ENCODE data around the gene EPHB1.

The EPHB1 gene

GRCh38 chr3:134928392-134928791, 133.3 kb downstream of the EPHB1 start:
- no peak for TF ChIP-seq EZH2 (IDR thresholded peaks at IDR 0.05)
- TF ChIP-seq POLR2AphosphoS5 (IDR thresholded peaks at IDR 0.05; ENCODE audit: borderline replicate concordance, low read depth, low read length) = no peak
- no peak for TF ChIP-seq FOXP2 (optimal IDR thresholded peaks at IDR 0.05; ENCODE audit: control extremely low read depth, extremely low read length, insufficient read depth)
- H3K27ac ChIP-seq = no peak overlapping the region
- H3K4me3 ChIP-seq = no peak overlapping the region
- H3K9ac ChIP-seq (ENCODE audit: insufficient read length) = no peak overlapping the region
- no peaks in the 10 kb centered on the region for H3K9me3 ChIP-seq (ENCODE audit: low read depth, low read length)
- no peaks in the 10 kb centered on the region for H3K36me3 ChIP-seq (ENCODE audit: insufficient read depth, low read length)
- no peak for DNase-seq (ENCODE audit: low read depth, low spot score)

- TF ChIP-seq POLR2AphosphoS5 (IDR thresholded peaks at IDR 0.05; ENCODE audit: borderline replicate concordance, low read depth, low read length) (no peak), EZH2 (IDR thresholded peaks at IDR 0.05) (no peak), FOXP2 (optimal IDR thresholded peaks at IDR 0.05; ENCODE audit: control extremely low read depth, extremely low read length, insufficient read depth) (no peak)
- Histone ChIP-seq H3K9ac (ENCODE audit: insufficient read length) (no peak overlapping the region), H3K9me3 (ENCODE audit: low read depth, low read length) (no peaks in the 10 kb centered on the region), H3K36me3 (ENCODE audit: insufficient read depth, low read length) (no peaks in the 10 kb centered on the region), H3K4me3 (no peak overlapping the region), H3K27ac (no peak overlapping the region)
- no peak for DNase-seq (ENCODE audit: low read depth, low spot score)
Measured at GRCh38 chr3:134928819-134929218, 133.8 kb downstream of the EPHB1 start.

GRCh38 chr3:134929976-134930375, 134.9 kb downstream of the EPHB1 start:
- no peak for TF ChIP-seq EZH2 (IDR thresholded peaks at IDR 0.05)
- TF ChIP-seq POLR2AphosphoS5 (IDR thresholded peaks at IDR 0.05; ENCODE audit: borderline replicate concordance, low read depth, low read length) = no peak
- no peak for TF ChIP-seq FOXP2 (optimal IDR thresholded peaks at IDR 0.05; ENCODE audit: control extremely low read depth, extremely low read length, insufficient read depth)
- H3K27ac ChIP-seq = no peak overlapping the region
- no peaks in the 10 kb centered on the region for H3K9me3 ChIP-seq (ENCODE audit: low read depth, low read length)

GRCh38 chr3:134931045-134931785, 136.2 kb downstream of the EPHB1 start:
- Histone ChIP-seq H3K9me3 (ENCODE audit: low read depth, low read length) (no peaks in the 10 kb centered on the region), H3K27ac (no peak overlapping the region), H3K4me3 (no peak overlapping the region), H3K36me3 (ENCODE audit: insufficient read depth, low read length) (no peaks in the 10 kb centered on the region), H3K9ac (ENCODE audit: insufficient read length) (no peak overlapping the region)
- DNase-seq (ENCODE audit: low read depth, low spot score) = no peak
- TF ChIP-seq POLR2AphosphoS5 (IDR thresholded peaks at IDR 0.05; ENCODE audit: borderline replicate concordance, low read depth, low read length) = no peak
- TF ChIP-seq FOXP2 (optimal IDR thresholded peaks at IDR 0.05; ENCODE audit: control extremely low read depth, extremely low read length, insufficient read depth) = no peak
- TF ChIP-seq EZH2 (IDR thresholded peaks at IDR 0.05) = no peak

More at GRCh38 chr3:134929976-134930375, 134.9 kb downstream of the EPHB1 start:
- no peaks in the 10 kb centered on the region for H3K36me3 ChIP-seq (ENCODE audit: insufficient read depth, low read length)
- H3K9ac ChIP-seq (ENCODE audit: insufficient read length) = no peak overlapping the region
- no peak for DNase-seq (ENCODE audit: low read depth, low spot score)
- H3K4me3 ChIP-seq = no peak overlapping the region

GRCh38 chr3:134932035-134932434, 137.0 kb downstream of the EPHB1 start:
- TF ChIP-seq POLR2AphosphoS5 (IDR thresholded peaks at IDR 0.05; ENCODE audit: borderline replicate concordance, low read depth, low read length) (no peak), FOXP2 (optimal IDR thresholded peaks at IDR 0.05; ENCODE audit: control extremely low read depth, extremely low read length, insufficient read depth) (no peak), EZH2 (IDR thresholded peaks at IDR 0.05) (no peak)

GRCh38 chr3:134933997-134934396, 138.9 kb downstream of the EPHB1 start:
- no peak overlapping the region for H3K4me3 ChIP-seq
- H3K36me3 ChIP-seq (ENCODE audit: insufficient read depth, low read length) = no peaks in the 10 kb centered on the region
- DNase-seq (ENCODE audit: low read depth, low spot score) = no peak
- TF ChIP-seq EZH2 (IDR thresholded peaks at IDR 0.05) (no peak), FOXP2 (optimal IDR thresholded peaks at IDR 0.05; ENCODE audit: control extremely low read depth, extremely low read length, insufficient read depth) (no peak), POLR2AphosphoS5 (IDR thresholded peaks at IDR 0.05; ENCODE audit: borderline replicate concordance, low read depth, low read length) (no peak)
- no peaks in the 10 kb centered on the region for H3K9me3 ChIP-seq (ENCODE audit: low read depth, low read length)
- no peak overlapping the region for H3K9ac ChIP-seq (ENCODE audit: insufficient read length)
- H3K27ac ChIP-seq = no peak overlapping the region

More at GRCh38 chr3:134932035-134932434, 137.0 kb downstream of the EPHB1 start:
- Histone ChIP-seq H3K36me3 (ENCODE audit: insufficient read depth, low read length) (no peaks in the 10 kb centered on the region), H3K27ac (no peak overlapping the region), H3K9me3 (ENCODE audit: low read depth, low read length) (no peaks in the 10 kb centered on the region), H3K9ac (ENCODE audit: insufficient read length) (no peak overlapping the region), H3K4me3 (no peak overlapping the region)
- DNase-seq (ENCODE audit: low read depth, low spot score) = no peak

GRCh38 chr3:134934933-134935332, 139.9 kb downstream of the EPHB1 start:
- H3K9ac ChIP-seq (ENCODE audit: insufficient read length) = no peak overlapping the region
- TF ChIP-seq FOXP2 (optimal IDR thresholded peaks at IDR 0.05; ENCODE audit: control extremely low read depth, extremely low read length, insufficient read depth) = no peak
- no peak for TF ChIP-seq POLR2AphosphoS5 (IDR thresholded peaks at IDR 0.05; ENCODE audit: borderline replicate concordance, low read depth, low read length)
- no peak for TF ChIP-seq EZH2 (IDR thresholded peaks at IDR 0.05)
- no peak overlapping the region for H3K4me3 ChIP-seq
- no peak overlapping the region for H3K27ac ChIP-seq
- no peaks in the 10 kb centered on the region for H3K36me3 ChIP-seq (ENCODE audit: insufficient read depth, low read length)
- H3K9me3 ChIP-seq (ENCODE audit: low read depth, low read length) = no peaks in the 10 kb centered on the region
- DNase-seq (ENCODE audit: low read depth, low spot score) = no peak

GRCh38 chr3:134937256-134938028, 142.4 kb downstream of the EPHB1 start:
- H3K9me3 ChIP-seq (ENCODE audit: low read depth, low read length) = no peaks in the 10 kb centered on the region
- no peak overlapping the region for H3K27ac ChIP-seq
- H3K9ac ChIP-seq (ENCODE audit: insufficient read length) = no peak overlapping the region
- TF ChIP-seq FOXP2 (optimal IDR thresholded peaks at IDR 0.05; ENCODE audit: control extremely low read depth, extremely low read length, insufficient read depth) = no peak
- TF ChIP-seq EZH2 (IDR thresholded peaks at IDR 0.05) = no peak
- TF ChIP-seq POLR2AphosphoS5 (IDR thresholded peaks at IDR 0.05; ENCODE audit: borderline replicate concordance, low read depth, low read length) = no peak
- no peaks in the 10 kb centered on the region for H3K36me3 ChIP-seq (ENCODE audit: insufficient read depth, low read length)
- no peak overlapping the region for H3K4me3 ChIP-seq
- DNase-seq (ENCODE audit: low read depth, low spot score) = no peak
